HG03139 (cell line): ENCODE measurements around the gene PYCR2.

Experiments
- ATAC-seq: cut with Tn5 transposase; IDR thresholded peaks from one replicate; pipeline ENCODE4 v1.9.1; 2021; ENCODE audit not compliant: unreplicated experiment

PYCR2 gene

DNA sequence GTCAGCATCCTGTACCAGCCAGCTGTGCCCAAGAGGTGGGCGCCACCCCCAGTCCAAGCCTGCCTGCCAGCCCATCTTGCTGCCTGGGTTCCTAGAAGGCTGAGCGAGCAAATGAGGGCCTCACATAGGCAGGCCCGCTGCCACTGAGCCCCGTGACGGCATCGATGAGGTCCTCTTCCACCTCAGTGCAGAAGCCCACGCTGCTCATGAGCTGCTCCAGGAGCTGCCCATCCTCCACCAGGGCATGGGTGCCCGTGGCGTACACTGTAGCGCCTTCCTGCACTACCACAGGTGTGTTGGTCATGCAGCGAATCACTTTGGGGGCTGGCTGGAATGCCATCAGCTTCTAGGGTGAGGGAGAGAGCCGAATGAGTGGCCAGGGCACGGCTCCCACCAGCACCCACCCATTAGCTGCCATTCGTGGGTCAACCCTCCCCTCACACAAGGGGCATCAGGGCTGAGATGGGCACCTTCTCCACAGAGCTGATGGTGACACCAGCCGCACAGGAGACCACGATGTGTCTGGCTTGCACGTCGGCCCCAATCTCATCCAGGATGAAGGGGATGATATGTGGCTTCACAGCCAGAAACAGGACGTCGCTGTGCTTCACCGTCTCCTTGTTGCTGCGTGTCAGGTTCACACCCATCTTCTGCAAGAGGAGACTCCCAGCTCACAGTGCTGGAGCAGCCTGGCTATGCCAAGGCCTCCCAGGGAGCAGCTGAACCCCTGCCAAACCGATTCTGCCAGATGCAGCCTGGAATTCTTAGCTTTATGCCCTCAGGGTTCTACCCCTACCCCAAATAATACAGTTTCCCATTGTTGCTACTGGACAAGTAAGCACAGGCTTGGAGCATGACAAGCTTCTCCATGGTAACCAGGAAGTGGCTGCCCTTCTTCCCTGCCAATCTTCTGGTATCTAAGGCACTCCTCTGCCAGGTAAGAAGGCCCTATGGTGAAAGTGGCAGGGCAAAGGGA is 2.0 kb downstream of the PYCR2 start:
- no peak for ATAC-seq

DNA sequence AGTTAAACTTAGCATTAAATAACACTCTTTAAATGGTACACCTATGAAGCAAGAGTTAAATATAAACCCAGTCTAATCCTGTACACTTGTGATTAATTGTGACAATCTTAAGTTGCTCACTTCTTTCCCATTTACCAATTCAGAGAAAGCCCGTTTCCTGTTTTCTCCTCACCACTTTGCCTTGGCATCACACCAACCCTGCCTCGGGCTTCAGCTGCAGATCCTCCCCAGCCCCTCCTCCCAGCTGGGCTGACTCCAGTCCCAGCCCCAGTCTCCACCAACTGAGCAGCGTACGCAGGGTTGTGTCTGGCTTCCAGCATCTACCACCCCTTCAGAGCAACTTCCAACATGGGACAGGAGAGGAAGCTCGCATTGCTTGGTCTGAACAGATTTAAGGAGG is 4.1 kb downstream of the PYCR2 start:
- no peak for ATAC-seq

DNA sequence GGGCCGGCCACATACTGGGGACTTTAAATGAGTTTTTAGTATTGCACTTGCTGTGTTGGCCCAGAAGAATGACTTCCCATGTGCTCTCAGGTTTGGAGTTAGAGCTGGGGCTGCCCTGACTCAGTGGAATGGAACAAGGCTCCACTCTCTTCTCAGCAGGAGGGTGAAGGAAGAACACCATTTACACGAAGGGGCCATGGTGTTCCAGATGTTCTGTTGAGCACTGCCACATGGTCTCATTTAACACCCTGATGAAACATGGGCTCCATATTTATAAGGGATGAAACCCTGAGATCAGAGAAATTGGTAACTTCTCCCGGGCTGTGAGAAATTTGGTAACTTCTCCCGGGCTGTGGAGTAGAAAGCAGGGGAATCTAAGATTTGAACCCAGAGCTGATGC is 5.8 kb downstream of the PYCR2 start:
- no peak for ATAC-seq

DNA sequence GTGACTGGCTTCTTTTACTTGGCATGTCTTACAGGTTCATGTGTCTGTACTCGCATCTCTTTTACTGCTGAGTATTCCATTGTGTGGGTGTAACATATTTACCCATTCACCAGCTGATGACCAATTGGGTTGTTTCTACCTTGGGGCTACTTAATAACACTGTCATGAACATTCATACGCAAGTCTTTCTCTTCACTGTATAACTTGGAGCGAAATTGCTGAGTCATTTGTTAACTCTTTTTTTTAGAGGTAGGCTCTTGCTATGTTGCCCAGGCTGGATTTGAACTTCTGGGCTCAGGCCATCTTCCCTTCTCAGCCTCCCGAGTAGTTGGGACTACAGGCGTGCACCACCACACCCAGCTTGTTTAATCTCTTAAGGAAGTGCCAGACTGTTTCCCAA is 6.5 kb downstream of the PYCR2 start:
- ATAC-seq, result no peak

DNA sequence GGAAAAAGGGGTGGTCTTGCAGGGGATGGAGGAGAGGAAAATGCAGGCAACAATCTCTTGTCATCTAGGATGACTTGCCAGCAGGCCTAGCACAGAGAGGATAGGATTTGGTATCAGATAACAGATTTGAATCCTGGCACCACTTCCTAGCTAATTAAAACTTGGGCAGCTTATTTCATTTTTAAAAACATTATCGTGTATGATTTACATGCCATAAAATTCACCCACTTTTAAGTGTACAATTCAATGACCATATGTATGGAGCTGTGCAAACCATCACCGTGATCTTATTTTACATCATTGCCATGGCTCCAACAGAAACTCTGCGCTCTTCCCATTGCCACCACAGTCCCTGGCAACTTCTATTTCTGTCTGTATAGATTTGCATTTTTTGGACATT is 6.9 kb downstream of the PYCR2 start:
- ATAC-seq, result no peak

DNA sequence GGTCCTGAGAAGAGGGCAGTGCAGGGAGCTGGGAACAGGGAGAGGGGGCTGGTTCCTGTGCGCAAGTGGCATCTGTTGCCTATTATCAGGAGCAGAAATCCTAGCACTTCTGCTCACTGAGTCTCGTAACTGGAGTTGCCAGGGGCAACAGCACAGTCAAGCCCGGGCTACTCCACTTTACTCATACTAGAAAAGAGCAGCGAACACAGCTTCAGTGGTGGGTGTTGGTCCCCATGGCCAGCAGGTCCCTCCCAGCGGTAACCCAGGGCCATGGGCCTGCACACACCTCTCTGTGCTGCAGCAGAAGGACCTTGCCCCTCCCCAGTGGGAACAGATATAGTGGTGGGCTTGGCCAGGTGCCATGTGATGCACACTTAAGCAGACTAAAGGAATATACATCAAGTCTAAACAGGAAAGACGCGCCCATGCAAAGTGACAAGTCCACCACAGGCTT is 8.5 kb downstream of the PYCR2 start:
- no peak for ATAC-seq

DNA sequence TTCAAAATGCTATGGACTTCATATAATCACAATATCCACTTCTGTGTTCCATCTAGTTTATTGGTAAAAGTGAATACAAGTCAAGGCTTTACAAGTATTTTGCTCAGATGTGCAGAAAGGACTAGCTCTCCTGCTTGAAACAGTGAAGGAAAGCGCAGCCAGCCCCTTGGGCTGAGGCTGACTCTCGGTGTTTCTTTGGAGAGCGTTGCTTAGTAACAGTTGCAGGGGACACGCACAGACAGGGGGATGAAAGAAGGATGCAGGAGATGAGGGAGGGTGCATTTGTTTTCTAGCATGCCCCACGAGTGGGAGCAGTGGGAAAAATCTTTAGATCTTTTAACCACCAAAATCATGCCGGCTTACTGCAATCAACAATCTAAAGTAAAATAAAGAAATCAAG is 9.1 kb downstream of the PYCR2 start:
- no peak for ATAC-seq

DNA sequence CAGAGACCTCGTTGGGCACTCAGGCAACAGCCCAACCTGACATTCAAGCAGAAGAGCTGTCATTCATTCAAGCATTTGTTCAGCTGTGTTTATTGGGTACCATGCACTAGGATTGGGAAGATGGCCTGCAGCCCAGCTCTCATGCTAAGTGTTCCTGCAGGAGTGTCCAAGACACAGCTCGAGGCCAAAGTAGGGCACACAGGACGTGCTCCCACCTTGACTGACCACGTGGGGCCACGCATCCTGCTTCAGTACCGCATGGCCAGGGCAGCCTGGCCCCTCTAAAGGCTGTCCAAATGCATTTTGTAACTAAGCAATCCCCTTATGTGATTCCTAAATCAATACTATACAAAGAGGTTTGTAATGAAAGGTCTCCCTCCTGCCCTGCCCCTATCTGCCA is 9.7 kb downstream of the PYCR2 start:
- no peak for ATAC-seq

DNA sequence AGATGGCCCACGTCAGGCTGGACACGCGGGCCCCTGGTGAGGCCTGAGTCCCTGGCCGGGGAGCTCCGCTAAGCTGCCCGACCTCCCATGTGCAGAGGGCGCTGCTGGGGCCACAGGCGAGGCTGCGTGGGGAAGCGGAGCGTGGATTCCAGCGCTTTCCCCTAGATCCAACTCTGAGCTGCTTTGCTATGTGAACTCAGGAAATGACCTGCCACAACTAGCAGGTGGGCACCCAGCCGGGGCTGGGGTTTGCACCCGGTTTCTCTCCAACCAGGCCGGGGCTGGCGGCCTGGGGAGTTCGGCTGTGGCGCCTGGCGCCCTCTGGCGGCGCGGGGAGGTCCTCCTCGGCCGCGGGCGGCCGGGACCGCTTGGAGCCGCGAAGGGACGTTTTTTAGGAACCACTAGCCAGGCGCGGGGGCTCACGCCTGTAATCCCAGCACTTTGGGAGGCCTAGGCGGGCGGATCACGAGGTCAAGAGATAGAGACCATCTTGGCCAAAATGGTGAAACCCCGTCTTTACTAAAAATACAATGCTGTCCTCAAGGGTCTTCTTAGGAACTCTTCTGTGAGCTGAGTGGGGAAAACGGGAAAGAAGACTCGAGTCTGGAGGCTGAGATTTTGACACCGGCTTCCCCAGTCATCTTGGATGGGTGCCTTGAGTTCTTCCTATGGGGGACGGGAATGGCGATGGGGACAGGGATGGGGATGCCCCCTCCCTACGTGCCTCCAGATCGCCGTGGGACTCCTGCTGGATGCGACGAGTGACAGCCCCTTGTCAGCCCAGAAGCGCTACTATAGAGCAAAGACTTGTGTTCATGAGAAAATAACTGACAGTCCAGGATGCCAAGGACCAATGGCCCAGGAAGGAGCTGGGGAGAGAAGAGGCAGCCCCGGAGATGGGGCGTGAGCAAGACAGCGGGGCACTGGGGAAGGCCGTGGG is 12.6 kb downstream of the PYCR2 start:
- ATAC-seq, result peak; percentile 59

DNA sequence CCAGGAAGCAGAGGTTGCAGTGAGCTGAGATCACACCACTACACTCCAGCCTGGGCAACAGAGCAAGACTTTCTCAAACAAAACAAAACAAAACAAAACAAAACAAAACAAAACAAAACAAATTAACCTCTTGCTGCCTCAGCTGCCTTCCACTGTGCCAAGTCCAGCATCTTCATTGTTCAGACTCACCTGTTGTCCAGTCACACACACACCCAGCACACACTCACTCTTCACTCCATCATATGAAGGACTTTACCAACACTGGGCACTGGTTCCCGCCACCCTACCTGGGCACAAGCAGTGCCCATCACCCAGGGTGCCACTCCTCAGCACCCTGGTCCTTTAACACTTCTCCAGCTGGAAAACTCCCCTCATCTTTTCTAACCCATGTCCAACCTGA is 14.6 kb downstream of the PYCR2 start:
- ATAC-seq, result no peak

DNA sequence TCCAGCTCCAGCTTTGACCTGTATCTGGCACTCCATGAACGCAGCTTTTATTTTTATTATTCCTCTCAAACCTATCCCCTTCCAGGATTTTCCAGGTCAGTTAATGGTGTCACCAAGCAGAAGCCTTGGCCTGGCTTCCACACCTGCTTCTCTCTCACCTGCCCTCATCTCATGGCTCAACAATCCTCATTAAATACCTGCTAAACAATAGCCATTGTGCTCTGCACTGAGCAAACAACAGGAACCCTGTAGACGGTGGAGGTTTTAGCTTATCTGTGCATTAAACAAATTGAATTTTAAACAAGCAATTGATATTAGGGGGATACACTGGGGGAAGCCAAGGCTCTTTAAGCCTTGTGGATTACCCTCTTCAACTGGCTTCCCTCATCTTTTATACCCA is 15.3 kb downstream of the PYCR2 start:
- ATAC-seq, result no peak

DNA sequence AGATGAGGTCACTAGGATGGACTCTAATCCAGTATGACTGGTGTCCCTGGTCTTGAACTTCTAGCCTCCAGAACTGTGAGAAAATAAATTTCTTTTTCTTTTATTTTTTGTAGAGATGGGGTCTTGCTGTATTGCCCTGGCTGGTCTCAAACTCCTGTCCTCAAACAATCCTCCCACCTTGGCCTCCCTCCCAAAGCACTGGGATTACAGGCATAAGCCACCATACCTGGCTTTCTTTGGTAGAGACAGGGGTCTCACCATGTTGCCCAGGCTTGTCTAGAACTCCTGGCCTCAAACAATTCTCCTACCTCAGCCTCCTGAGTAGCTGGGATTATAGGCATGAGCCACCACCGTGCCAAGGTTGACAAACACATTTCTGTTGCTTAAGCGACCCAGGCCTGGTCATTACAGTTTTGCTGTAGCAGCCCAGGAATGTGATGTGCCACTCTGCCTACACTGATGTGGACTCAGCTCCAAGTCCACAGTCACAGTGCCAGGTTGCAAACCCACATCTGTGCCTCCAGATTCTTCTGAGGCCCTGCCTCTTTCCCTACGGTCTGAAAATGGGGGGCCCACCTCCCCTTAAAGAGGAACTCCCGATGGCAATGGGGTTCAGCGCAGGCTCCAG is 15.9 kb downstream of the PYCR2 start:
- ATAC-seq, result no peak

DNA sequence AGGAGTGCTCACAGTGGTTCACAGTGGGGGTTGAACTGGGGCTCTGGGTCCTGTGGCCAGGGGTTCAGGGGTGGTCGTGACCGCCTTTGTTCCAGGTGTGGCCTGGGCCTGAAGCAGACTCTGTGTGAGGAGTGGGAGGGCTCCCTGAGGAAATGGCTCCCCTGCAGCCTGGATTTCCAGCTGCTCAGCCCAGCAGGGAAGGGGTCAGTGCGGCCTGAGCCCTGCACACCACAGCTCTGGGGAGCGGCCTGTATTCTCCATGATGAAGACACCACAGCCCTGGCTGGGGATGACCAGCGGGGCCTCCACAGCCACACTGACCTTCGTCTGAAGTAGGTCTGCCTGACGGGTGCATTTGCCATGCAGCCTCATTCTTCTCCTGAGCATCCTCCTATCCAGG is 16.7 kb downstream of the PYCR2 start:
- ATAC-seq, result no peak

DNA sequence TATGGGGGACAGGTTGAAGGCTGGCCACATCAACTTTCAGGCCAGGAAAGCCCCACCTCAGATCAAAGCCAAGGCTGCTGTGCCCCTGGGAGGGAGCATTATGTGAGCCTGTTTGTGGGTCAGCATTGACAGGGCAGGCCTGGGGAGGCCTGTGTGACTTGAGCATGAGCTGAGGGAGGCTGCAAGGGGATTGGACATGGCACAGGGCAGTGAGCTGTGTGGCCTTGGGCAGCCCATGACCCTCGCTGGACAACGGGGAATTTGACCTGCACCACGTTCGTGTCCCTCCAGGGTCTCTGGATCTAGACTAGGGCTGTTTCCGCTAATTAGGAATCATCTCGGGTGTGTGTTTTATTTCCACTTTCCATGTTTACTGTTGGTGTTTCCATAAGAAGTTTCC is 17.6 kb downstream of the PYCR2 start:
- ATAC-seq, result no peak

DNA sequence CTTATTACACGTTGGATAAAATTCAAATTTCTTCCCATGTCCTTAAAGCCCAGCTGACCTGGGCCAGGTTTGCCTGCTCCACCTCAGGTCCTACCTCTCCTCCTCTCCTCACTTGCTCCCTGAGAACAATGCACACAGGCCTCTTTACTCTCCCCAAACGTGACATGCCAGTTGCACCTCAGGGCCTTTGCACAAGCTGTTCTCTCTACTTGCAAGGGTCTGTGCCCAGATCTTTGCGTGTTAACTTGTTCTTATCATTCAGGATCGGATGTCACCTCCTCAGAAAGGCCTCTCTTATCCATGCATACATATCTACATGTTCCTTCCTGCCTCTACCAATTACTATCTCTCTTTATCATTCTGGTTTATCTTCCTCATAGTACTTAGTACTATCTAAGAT is 20.4 kb downstream of the PYCR2 start:
- ATAC-seq, result no peak

DNA sequence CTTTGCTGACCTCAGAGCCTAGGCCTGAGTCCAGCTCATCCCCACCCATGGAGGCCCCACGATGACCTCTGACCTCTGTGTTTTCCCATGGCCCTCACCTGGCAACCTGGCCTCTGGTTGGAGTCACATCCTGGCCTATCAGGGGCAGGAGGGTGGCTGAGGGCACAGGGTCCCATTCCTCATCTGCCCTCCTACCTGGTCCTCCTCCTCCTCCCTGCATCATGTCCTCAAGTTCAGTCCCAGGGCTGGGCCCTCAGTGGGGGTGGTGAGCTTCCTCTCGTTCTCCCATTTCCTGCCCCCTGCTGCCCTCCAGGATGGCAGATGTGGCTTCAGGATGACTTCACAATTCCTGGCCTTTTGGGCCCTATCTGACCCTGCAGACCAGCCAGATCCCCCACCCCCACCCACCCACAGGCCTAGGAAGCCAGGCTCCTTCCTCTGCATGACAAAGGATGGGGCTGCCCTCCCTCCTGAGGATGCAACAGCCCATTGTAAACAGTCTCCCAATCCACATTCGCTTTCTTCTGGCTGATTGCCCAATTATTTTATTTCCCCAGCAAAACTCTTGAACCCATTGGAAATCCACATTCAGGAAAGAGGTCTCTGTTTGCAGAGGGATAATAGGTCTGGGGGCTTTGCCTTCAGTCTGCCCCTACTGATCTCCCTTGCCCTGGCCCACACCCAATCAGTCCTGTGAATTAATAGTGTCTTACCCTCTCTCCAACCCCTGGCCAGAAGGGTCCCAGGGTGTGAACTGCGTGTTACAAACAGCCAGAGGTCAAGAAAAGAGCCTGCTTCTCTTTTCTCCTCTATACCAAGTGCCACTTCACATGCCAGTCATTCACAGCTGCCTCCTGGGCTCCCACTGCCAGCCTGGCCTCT is 24.8 kb downstream of the PYCR2 start:
- ATAC-seq, result no peak

DNA sequence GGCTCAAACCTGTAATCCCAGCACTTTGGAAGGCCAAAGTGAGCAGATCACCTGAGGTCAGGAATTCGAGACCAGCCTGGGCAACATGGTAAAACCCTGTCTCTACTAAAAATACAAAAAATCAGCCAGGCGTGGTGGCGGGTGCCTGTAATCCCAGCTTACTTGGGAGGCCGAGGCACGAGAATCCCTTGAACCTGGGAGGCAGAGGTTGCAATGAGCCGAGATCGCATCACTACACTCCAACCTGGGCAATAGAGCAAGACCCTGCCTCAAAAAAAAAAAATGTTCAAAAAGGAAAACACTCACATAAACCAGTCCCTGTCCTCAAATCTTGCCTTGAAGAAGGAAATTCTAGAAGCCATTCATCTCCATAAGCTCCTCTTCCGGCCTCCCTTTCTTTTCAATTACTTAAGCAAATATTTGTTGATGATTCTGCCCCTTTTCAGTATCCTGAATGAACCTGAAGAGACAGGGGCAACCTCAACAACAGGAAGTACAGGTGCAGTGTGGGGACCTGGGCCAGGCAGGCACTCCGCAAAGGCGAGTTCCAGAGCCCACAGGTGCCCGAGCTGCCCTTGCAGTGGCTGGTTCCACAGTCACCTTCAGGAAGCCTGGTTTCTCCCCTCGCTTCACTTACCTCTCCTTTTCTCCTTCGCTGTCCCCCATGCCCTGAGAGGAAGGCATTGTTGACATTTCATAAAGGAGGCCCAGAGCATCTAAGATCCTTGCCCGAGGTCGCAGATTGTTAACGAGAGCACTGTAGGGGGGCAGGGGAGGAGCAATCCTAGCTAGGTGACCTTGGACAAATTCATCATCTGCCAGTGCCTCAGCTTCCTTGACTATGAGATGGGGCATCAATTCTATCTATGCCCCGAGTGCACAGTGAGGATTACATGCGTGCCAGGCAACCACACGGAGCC is 26.2 kb downstream of the PYCR2 start:
- ATAC-seq, result no peak

DNA sequence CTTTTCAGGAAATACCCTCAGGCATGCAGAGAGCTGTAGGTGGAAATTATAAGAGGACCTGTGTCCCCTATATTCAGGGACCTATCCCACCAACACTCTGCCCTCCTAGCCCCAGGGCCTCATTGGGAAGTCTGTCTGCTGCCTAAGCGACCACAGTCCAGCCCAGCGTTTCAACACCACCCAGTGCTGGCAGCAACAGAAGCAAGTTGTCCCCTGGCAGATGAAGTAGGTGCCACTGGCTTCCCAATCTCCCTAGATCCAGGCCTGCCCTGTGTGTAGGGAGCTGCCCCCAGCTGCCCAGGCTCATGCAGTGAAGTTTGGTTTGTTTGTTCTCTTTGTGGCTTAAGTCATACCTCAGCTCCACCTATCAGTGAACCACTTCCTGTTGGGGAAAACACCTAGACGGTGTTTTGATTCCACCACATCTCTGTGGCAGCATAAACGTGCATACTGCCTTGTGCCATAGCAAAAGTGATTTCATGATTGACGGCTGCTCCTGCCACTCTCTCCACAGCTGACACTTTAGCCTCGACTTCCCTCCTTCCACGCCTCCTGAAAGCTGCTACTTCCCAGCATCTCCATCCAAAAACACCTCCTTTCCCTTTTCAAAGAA is 27.0 kb downstream of the PYCR2 start:
- peak; percentile 100 for ATAC-seq

DNA sequence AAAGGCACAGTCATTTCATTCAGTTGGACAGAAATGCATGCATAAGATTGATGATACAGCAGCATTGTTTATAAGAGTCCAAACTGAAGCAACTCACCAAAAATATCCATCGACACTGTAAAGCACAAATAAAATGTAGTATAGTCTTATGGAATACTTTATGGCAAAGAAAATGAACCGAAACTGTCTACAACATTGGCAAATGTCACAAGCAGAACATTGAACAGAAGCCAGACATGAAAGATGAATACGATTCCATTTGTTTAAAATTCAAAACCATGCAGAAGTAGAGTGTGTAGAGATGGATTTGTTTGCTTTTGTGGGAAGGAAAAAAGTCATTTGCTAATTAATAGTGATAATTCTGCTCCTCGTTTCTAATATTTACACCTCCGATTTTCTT is 27.6 kb downstream of the PYCR2 start:
- ATAC-seq, result no peak
